Right lobe of liver (tissue), 4 donors: ENCODE measurements around the gene COL5A1.

Experiments
- CTCF ChIP-seq, 4 donors: fragments of 200-600 bp in 3 of 4; fragments of 450-650 bp in 1 of 4; IDR thresholded peaks; one replicate each; pipeline versions ENCODE4 v1.5.1 to v1.8.0; 2016 to 2022; ENCODE audit warnings: antibody characterized with exemption in 4 of 4, mild to moderate bottlenecking in 2 of 4
- POLR2A ChIP-seq: fragments of 450-650 bp; IDR thresholded peaks from one replicate; pipeline ENCODE4 v1.6.1; 2017; ENCODE audit warnings: antibody characterized with exemption, mild to moderate bottlenecking
- donor health status: DM: no; HTN: no; CAD: no.
- donor health status: DM: no; HTN: no; CAD: no.
- donor health status: DM: no; HTN: yes; CAD: no.

GRCh38 chr9:134621558-134622110 is 20.0 kb upstream of the COL5A1 start:
- no peak for TF ChIP-seq CTCF (IDR thresholded peaks at IDR 0.05)
- TF ChIP-seq POLR2A = no peak
